ENCODE data around the gene KCNMB3.

DNA sequence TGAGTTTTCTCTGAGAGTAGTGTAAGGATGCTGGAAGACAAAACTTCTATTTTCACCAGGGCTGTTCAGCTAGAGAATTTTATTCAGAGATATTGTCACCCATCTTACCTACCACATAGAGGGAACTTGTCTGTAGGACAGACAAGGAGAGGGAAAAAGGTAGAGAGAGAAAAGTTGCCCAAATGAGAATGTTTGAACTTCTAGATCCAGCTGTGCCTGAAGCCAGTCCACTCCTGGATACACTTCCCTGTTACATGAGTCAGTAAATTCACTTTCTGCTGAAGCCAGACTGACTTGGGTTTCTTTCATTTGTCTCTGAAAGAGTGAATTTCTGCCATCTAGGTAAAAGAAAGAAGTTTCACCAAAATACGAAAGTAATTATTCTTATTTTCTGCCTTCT, 27.2 kb upstream of the KCNMB3 start:
- TF ChIP-seq SUZ12 (IDR thresholded peaks at IDR 0.05; ENCODE audit: extremely low read depth, insufficient read depth, insufficient read length) (no peak), ZNF274 (IDR thresholded peaks at IDR 0.05; ENCODE audit: low read depth, low read length) (no peak), YY1 (IDR thresholded peaks at IDR 0.05; ENCODE audit: insufficient read depth, insufficient read length) (no peak)

Data from NT2/D1 (cell line).